PC-9 (cell line): ENCODE data around the gene VCAN. TPM values are rescaled to one million over a fixed set of nuclear protein-coding genes. Genes with fewer than 3 reads are reported as not detected.
A peak's percentile ranks its signal among the peaks of the same experiment; 100 is the strongest.

Source experiments
- BruUV-seq: library from RNA; stranded (reverse); fragments of 400-500 nt; replicated peaks from 2 replicates; lab custom pipeline; 2021; lab: Mats Ljungman, UMichigan
- CTCF ChIA-PET: fragments of 300-600 bp; sonication (Branson Sonifier 250); formaldehyde crosslinking; loops from one replicate; lab custom pipeline; 2022; ENCODE audit warnings: antibody characterized with exemption; lab: Charles Lee
- POLR2A ChIA-PET: fragments of 300-600 bp; sonication (Branson Sonifier 250); formaldehyde crosslinking; loops from one replicate; lab custom pipeline; 2022; ENCODE audit warnings: antibody characterized with exemption; ENCODE audit not compliant: unreplicated experiment; lab: Charles Lee
- DNase-seq, 2 experiments: peaks; one replicate each; pipeline versions ENCODE4 v3.0.0 to v3.0.0-alpha.2; 2015 to 2022; ENCODE audit warnings: mixed read lengths in 1 of 2
- H2AFZ ChIP-seq: fragments of 200-600 bp; sonication (generic); 2 replicates; pipeline ENCODE4 v1.8.1; 2017; ENCODE audit warnings: antibody characterized with exemption
- H3F3A ChIP-seq: fragments of 200-600 bp; sonication (generic); 2 replicates; pipeline ENCODE4 v1.8.1; 2017; ENCODE audit warnings: antibody characterized with exemption, mild to moderate bottlenecking, low read depth; ENCODE audit not compliant: insufficient read depth
- H3K27ac ChIP-seq: fragments of 200-600 bp; sonication (generic); 2 replicates; pipeline ENCODE4 v1.6.1; 2016; ENCODE audit warnings: mixed run types
- H3K27me3 ChIP-seq: fragments of 200-600 bp; sonication (generic); 2 replicates; pipeline ENCODE4 v1.6.1; 2016; ENCODE audit warnings: low read depth, mixed run types; ENCODE audit not compliant: insufficient read depth
- H3K36me3 ChIP-seq: fragments of 200-600 bp; sonication (generic); 2 replicates; pipeline ENCODE4 v1.6.1; 2016; ENCODE audit warnings: low read depth, mixed run types
- H3K4me1 ChIP-seq: fragments of 200-600 bp; sonication (generic); replicated peaks from 2 replicates; pipeline ENCODE4 v1.6.1; 2016; ENCODE audit warnings: mixed run types; ENCODE audit not compliant: insufficient read depth
- H3K4me2 ChIP-seq: fragments of 200-600 bp; sonication (generic); 2 replicates; pipeline ENCODE4 v1.6.1; 2017; ENCODE audit warnings: mixed run types
- H3K4me3 ChIP-seq: fragments of 200-600 bp; sonication (generic); 2 replicates; pipeline ENCODE4 v1.6.1; 2016; ENCODE audit warnings: mixed run types
- H3K79me2 ChIP-seq: fragments of 200-600 bp; sonication (generic); 2 replicates; pipeline ENCODE4 v1.6.1; 2017; ENCODE audit warnings: low read depth, mixed run types
- H3K9me2 ChIP-seq: fragments of 200-600 bp; sonication (generic); 2 replicates; pipeline ENCODE4 v1.8.1; 2017; ENCODE audit warnings: mild to moderate bottlenecking; ENCODE audit not compliant: insufficient read depth
- H3K9me3 ChIP-seq: fragments of 200-600 bp; sonication (generic); 2 replicates; pipeline ENCODE4 v1.8.1; 2016; ENCODE audit warnings: low read depth; ENCODE audit not compliant: insufficient read depth
- H4K20me1 ChIP-seq: fragments of 200-600 bp; sonication (generic); 2 replicates; pipeline ENCODE4 v1.8.1; 2017; ENCODE audit not compliant: insufficient read depth
- CTCF ChIP-seq: fragments of 200-600 bp; sonication (generic); conservative IDR thresholded peaks from 2 replicates; pipeline ENCODE4 v1.6.1; 2017; ENCODE audit warnings: mixed run types, antibody characterized with exemption, mild to moderate bottlenecking, moderate library complexity
- EZH2 ChIP-seq: fragments of 200-600 bp; sonication (generic); IDR thresholded peaks from 2 replicates; pipeline ENCODE4 v1.8.0; 2017; ENCODE audit warnings: antibody characterized with exemption, low read depth
- intact Hi-C: fragments of 100-400 bp; cut with micrococcal nuclease; formaldehyde crosslinking; loops from one replicate; pipeline ENCODE4 v1.10.0; 2022; ENCODE audit not compliant: unreplicated experiment
- total RNA-seq: library from RNA; stranded (reverse); gene quantifications from 2 replicates; pipeline ENCODE4 v1.2.3, GENCODE V29; 2021

The VCAN gene
- total RNA-seq, 1 experiment from 2014 or later = 0.28 TPM

GRCh38 chr5:83608122-83608521 lies 136.6 kb downstream of the VCAN start:
- Histone ChIP-seq H3K9me2 (no peaks in the 10 kb centered on the region), H3K4me2 (no peak overlapping the region), H3K36me3 (no peaks in the 10 kb centered on the region), H3K9me3 (no peaks in the 10 kb centered on the region), H2AFZ (no peak overlapping the region), H3F3A (no peaks in the 10 kb centered on the region), H3K27me3 (no peaks in the 10 kb centered on the region), H3K4me1 (no peaks in the 10 kb centered on the region), H4K20me1 (no peaks in the 10 kb centered on the region), H3K79me2 (no peaks in the 10 kb centered on the region), H3K27ac (no peak overlapping the region), H3K4me3 (no peak overlapping the region)
- no TSS peak for BruUV-seq
- CTCF ChIA-PET = interaction anchor here (0.6 kb wide), 1 partner anchor 23 kb away, joined by 11 read pairs; no protein-coding TSS in a partner anchor
- intact Hi-C loops = loop anchor here (1.0 kb wide), 1 partner anchor 104 kb away; no protein-coding TSS in a partner anchor
- peak; percentile 66 for TF ChIP-seq CTCF
- no peak for TF ChIP-seq EZH2
- POLR2A ChIA-PET = no interaction called here
- peak in 1 of 2 experiments; percentile 25 for DNase-seq

- H3K9me2 ChIP-seq = no peaks in the 10 kb centered on the region
- H3K27ac ChIP-seq = no peak overlapping the region
- DNase-seq = no peak
- H3K27me3 ChIP-seq = no peaks in the 10 kb centered on the region
- CTCF ChIA-PET = no interaction called here
- intact Hi-C loops = no loop called here
- no TSS peak for BruUV-seq
- H3K9me3 ChIP-seq = no peaks in the 10 kb centered on the region
- TF ChIP-seq CTCF (no peak), EZH2 (no peak)
- no peaks in the 10 kb centered on the region for H4K20me1 ChIP-seq
- no peak overlapping the region for H3K4me3 ChIP-seq
- no peak overlapping the region for H3K4me2 ChIP-seq
- POLR2A ChIA-PET = no interaction called here
- no peak overlapping the region for H2AFZ ChIP-seq
- H3K79me2 ChIP-seq = no peaks in the 10 kb centered on the region
- H3F3A ChIP-seq = no peaks in the 10 kb centered on the region
- H3K36me3 ChIP-seq = no peaks in the 10 kb centered on the region
- H3K4me1 ChIP-seq = no peaks in the 10 kb centered on the region
These were observed 143.3 kb downstream of the VCAN start for GRCh38 chr5:83614841-83615240.

- BruUV-seq = no TSS peak
- Histone ChIP-seq H3K27me3 (no peaks in the 10 kb centered on the region), H3K9me2 (no peaks in the 10 kb centered on the region), H3K4me1 (peaks cover 10% of the 10 kb centered on the region), H3F3A (peaks cover 8% of the 10 kb centered on the region; the same call in 1 of the 2 replicates), H4K20me1 (no peaks in the 10 kb centered on the region), H3K27ac (no peak overlapping the region), H3K79me2 (no peaks in the 10 kb centered on the region), H3K4me2 (no peak overlapping the region), H3K4me3 (no peak overlapping the region), H3K36me3 (no peaks in the 10 kb centered on the region), H2AFZ (no peak overlapping the region), H3K9me3 (no peaks in the 10 kb centered on the region)
- ChIA-PET POLR2A (no interaction called here), CTCF (no interaction called here)
- TF ChIP-seq CTCF (no peak), EZH2 (no peak)
- DNase-seq = no peak
- intact Hi-C loops = no loop called here
These were observed 156.8 kb downstream of the VCAN start for GRCh38 chr5:83628360-83628759.

Other genes with a start within 250 kb of the VCAN start
- gene HAPLN1, start 249.1 kb downstream of the VCAN start, total RNA-seq = not detected in 2 replicates